Measurements from ENCODE around the gene MRPS30.
"Not testable (repeated sequence)": the region's sequence is repeated elsewhere in the genome, so short reads cannot be mapped to it uniquely, and the experiment has no call there.

Gene MRPS30

DNA sequence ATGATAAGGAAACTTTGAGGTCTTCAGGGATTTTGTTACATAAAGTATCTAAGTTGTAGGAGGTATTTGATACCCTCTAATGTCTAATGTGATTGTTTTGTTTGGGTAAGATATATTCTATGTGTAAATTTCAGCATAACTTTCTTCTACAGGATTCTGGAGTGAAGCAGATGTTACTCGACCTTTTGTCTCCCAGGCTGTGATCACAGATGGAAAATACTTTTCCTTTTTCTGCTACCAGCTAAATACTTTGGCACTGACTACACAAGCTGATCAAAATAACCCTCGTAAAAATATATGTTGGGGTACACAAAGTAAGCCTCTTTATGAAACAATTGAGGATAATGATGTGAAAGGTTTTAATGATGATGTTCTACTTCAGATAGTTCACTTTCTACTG lies 6.0 kb downstream of the MRPS30 start:
- Histone ChIP-seq H3K27ac (ENCODE audit: low read length) (no peak overlapping the region), H3K27me3 (ENCODE audit: control insufficient read depth, insufficient read depth, low read length) (no peaks in the 10 kb centered on the region), H3K4me1 (ENCODE audit: control insufficient read depth, insufficient read depth, low read length) (no peaks in the 10 kb centered on the region), H3K4me3 (ENCODE audit: low read length) (no peak overlapping the region), H3K36me3 (ENCODE audit: control insufficient read depth, insufficient read depth, low read length) (peaks cover 2% of the 10 kb centered on the region; the same call in 1 of the 2 replicates), H3K9me3 (ENCODE audit: control insufficient read depth, insufficient read depth, low read length) (no peaks in the 10 kb centered on the region)
- no CpG with 5 or more reads among the region's 2 CpGs for WGBS (ENCODE audit: insufficient coverage, insufficient read length)
- DNase-seq (ENCODE audit: low read depth, low spot score) = no peak

DNA sequence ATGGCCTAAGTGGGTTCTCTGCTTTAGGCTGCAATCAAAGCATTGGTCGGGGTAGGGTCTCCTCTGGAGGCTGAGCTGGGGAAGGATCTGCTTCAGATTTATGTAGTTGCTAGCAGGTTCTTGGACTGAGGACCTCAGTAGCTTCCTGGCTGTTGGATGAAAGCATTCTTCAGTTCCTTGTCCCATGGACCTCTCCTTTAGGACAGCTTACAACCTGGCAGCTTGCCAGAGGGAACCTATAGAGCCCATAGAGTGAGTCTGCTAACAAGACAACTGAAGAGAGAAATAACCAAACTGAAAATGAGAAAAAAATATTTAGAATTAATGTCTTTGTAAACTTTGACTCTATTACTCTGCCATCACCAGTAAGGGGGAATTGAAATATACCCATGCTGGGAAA lies 12.4 kb downstream of the MRPS30 start:
- no peak overlapping the region for H3K4me3 ChIP-seq (ENCODE audit: low read length)
- no peak overlapping the region for H3K27ac ChIP-seq (ENCODE audit: low read length)
- no peaks in the 10 kb centered on the region for H3K4me1 ChIP-seq (ENCODE audit: control insufficient read depth, insufficient read depth, low read length)
- no peak for DNase-seq (ENCODE audit: low read depth, low spot score)
- no peaks in the 10 kb centered on the region for H3K9me3 ChIP-seq (ENCODE audit: control insufficient read depth, insufficient read depth, low read length)
- no peaks in the 10 kb centered on the region; the same call in 1 of the 2 replicates for H3K36me3 ChIP-seq (ENCODE audit: control insufficient read depth, insufficient read depth, low read length)
- no peaks in the 10 kb centered on the region for H3K27me3 ChIP-seq (ENCODE audit: control insufficient read depth, insufficient read depth, low read length)
- WGBS (ENCODE audit: insufficient coverage, insufficient read length) = no CpG with 5 or more reads among the region's 1 CpG

DNA sequence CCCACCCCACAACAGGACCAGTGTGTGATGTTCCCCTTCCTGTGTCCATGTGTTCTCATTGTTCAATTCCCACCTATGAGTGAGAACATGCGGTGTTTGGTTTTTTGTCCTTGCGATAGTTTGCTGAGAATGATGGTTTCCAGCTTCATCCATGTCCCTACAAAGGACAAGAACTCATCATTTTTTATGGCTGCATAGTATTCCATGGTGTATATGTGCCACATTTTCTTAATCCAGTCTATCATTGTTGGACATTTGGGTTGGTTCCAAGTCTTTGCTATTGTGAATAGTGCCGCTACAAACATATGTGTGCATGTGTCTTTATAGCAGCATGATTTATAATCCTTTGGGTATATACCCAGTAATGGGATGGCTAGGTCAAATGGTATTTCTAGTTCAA lies 15.9 kb downstream of the MRPS30 start:
- not testable (repeated sequence) for DNase-seq (ENCODE audit: low read depth, low spot score); H3K4me3 ChIP-seq (ENCODE audit: low read length); H3K27me3 ChIP-seq (ENCODE audit: control insufficient read depth, insufficient read depth, low read length); H3K9me3 ChIP-seq (ENCODE audit: control insufficient read depth, insufficient read depth, low read length); H3K27ac ChIP-seq (ENCODE audit: low read length); H3K4me1 ChIP-seq (ENCODE audit: control insufficient read depth, insufficient read depth, low read length); H3K36me3 ChIP-seq (ENCODE audit: control insufficient read depth, insufficient read depth, low read length)
- no CpG with 5 or more reads among the region's 3 CpGs for WGBS (ENCODE audit: insufficient coverage, insufficient read length)

DNA sequence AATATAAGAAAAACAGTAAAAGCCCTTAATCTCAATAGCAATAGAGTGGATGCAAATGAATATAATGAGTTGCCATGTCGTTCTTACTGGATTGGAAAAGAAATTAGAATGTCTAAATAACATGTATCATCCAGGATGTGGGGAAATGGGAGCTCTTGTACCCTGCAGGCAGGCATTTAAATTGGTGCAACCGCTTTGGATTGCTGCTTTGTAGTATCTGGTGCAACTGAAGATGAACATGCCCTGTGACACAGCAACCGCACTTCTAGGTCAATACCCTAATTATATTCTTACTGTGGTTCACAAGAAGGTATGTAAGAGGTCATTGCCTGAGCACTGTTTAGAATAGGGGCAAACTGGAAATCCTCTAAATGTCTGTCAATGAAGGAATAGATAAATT lies 18.9 kb downstream of the MRPS30 start:
- Histone ChIP-seq H3K36me3 (ENCODE audit: control insufficient read depth, insufficient read depth, low read length) (no peaks in the 10 kb centered on the region), H3K27me3 (ENCODE audit: control insufficient read depth, insufficient read depth, low read length) (no peaks in the 10 kb centered on the region), H3K4me1 (ENCODE audit: control insufficient read depth, insufficient read depth, low read length) (no peaks in the 10 kb centered on the region), H3K4me3 (ENCODE audit: low read length) (no peak overlapping the region), H3K9me3 (ENCODE audit: control insufficient read depth, insufficient read depth, low read length) (no peaks in the 10 kb centered on the region), H3K27ac (ENCODE audit: low read length) (no peak overlapping the region)
- no CpG with 5 or more reads among the region's 3 CpGs for WGBS (ENCODE audit: insufficient coverage, insufficient read length)
- no peak for DNase-seq (ENCODE audit: low read depth, low spot score)

DNA sequence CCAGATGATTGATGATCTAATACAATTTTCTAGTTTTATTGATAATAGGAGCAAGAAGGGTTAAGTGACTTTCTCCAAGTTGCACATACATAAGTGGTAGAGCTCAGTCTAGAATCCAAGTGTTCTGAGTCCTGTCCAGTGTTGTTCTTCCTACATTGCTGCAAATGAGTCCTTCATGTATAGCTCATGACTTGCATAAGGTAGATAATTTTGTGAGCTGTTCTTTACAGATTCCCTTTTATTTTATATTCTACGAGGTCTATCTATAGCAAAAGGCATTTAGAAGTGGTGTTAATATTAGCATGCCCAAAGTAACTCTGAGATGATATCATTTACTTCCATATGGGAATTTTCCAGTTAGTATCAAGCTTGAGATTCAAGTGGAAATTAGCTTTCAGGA lies 20.0 kb downstream of the MRPS30 start:
- no peak overlapping the region for H3K27ac ChIP-seq (ENCODE audit: low read length)
- no peaks in the 10 kb centered on the region for H3K9me3 ChIP-seq (ENCODE audit: control insufficient read depth, insufficient read depth, low read length)
- no CpG with 5 or more reads among the region's 1 CpG for WGBS (ENCODE audit: insufficient coverage, insufficient read length)
- DNase-seq (ENCODE audit: low read depth, low spot score) = no peak
- no peak overlapping the region for H3K4me3 ChIP-seq (ENCODE audit: low read length)
- no peaks in the 10 kb centered on the region for H3K27me3 ChIP-seq (ENCODE audit: control insufficient read depth, insufficient read depth, low read length)
- H3K36me3 ChIP-seq (ENCODE audit: control insufficient read depth, insufficient read depth, low read length) = no peaks in the 10 kb centered on the region
- H3K4me1 ChIP-seq (ENCODE audit: control insufficient read depth, insufficient read depth, low read length) = no peaks in the 10 kb centered on the region

DNA sequence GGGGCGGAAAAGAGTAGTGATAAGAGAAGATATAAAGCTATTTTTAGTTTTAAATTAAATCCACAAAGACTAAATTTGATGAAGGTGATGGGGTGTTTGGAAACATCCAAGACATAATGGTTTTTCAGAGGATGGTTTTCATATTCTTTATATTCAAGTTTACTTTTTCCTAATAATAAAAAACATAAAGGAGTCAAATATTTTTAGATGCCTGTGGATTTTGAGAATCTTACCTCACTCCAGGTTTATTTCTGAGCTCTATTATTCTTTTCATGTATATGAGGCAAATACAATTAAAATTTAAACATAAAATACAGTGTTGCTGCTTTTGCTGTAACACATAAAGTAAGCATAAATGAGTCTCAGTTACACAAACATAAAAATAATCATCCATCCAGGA lies 22.2 kb downstream of the MRPS30 start:
- H3K27me3 ChIP-seq (ENCODE audit: control insufficient read depth, insufficient read depth, low read length) = no peaks in the 10 kb centered on the region
- H3K9me3 ChIP-seq (ENCODE audit: control insufficient read depth, insufficient read depth, low read length) = no peaks in the 10 kb centered on the region
- no peaks in the 10 kb centered on the region for H3K36me3 ChIP-seq (ENCODE audit: control insufficient read depth, insufficient read depth, low read length)
- no peak overlapping the region for H3K4me3 ChIP-seq (ENCODE audit: low read length)
- no peaks in the 10 kb centered on the region for H3K4me1 ChIP-seq (ENCODE audit: control insufficient read depth, insufficient read depth, low read length)
- no peak overlapping the region for H3K27ac ChIP-seq (ENCODE audit: low read length)
- DNase-seq (ENCODE audit: low read depth, low spot score) = no peak
- 100% methylated on average over 1 of the region's 1 CpG for WGBS (ENCODE audit: insufficient coverage, insufficient read length)

DNA sequence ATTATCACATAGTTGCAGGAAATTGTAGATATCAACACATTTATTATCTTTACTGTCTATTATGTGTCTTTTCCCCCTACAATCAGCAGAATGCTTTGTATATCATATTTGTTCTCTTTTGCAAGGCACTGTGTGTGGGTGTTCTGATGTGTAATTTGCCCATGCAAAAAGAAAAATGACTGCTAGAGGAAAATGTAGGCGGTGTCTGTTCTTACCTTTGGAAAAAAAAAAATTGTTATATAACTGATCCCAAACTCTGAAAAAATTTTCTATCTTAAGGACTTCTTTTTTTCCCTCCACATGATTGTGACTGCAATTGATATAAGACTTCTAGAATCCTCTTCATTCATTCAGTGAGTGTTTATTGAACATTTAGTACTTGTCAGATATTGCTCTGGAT lies 24.5 kb downstream of the MRPS30 start:
- H3K27ac ChIP-seq (ENCODE audit: low read length) = no peak overlapping the region
- H3K27me3 ChIP-seq (ENCODE audit: control insufficient read depth, insufficient read depth, low read length) = no peaks in the 10 kb centered on the region
- no peak overlapping the region for H3K4me3 ChIP-seq (ENCODE audit: low read length)
- H3K4me1 ChIP-seq (ENCODE audit: control insufficient read depth, insufficient read depth, low read length) = no peaks in the 10 kb centered on the region
- WGBS (ENCODE audit: insufficient coverage, insufficient read length) = no CpG with 5 or more reads among the region's 1 CpG
- no peaks in the 10 kb centered on the region for H3K36me3 ChIP-seq (ENCODE audit: control insufficient read depth, insufficient read depth, low read length)
- H3K9me3 ChIP-seq (ENCODE audit: control insufficient read depth, insufficient read depth, low read length) = no peaks in the 10 kb centered on the region
- DNase-seq (ENCODE audit: low read depth, low spot score) = no peak

DNA sequence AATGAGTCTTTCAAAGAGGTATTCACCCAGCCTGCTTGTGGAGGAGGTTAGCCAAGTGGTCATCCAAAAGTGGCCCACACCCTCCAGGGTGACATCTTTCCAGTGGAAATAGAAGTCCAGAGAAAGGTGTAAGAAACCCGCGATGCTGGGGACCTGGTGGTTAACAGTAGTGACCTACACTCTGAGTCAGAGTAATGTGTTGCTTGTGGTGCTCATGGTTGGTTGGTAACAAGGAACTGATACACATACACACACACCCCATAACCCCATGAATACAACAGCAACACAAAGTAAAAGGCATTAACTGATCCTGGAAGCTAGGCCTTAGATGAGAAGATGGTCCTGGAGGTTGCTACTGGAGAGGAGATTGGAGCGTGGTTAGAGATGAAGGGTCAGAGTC lies 26.9 kb downstream of the MRPS30 start:
- no peaks in the 10 kb centered on the region; the same call in 1 of the 2 replicates for H3K9me3 ChIP-seq (ENCODE audit: control insufficient read depth, insufficient read depth, low read length)
- DNase-seq (ENCODE audit: low read depth, low spot score) = no peak
- no peaks in the 10 kb centered on the region for H3K4me1 ChIP-seq (ENCODE audit: control insufficient read depth, insufficient read depth, low read length)
- H3K27me3 ChIP-seq (ENCODE audit: control insufficient read depth, insufficient read depth, low read length) = no peaks in the 10 kb centered on the region
- no peak overlapping the region for H3K4me3 ChIP-seq (ENCODE audit: low read length)
- no peaks in the 10 kb centered on the region for H3K36me3 ChIP-seq (ENCODE audit: control insufficient read depth, insufficient read depth, low read length)
- no CpG with 5 or more reads among the region's 3 CpGs for WGBS (ENCODE audit: insufficient coverage, insufficient read length)
- H3K27ac ChIP-seq (ENCODE audit: low read length) = no peak overlapping the region

DNA sequence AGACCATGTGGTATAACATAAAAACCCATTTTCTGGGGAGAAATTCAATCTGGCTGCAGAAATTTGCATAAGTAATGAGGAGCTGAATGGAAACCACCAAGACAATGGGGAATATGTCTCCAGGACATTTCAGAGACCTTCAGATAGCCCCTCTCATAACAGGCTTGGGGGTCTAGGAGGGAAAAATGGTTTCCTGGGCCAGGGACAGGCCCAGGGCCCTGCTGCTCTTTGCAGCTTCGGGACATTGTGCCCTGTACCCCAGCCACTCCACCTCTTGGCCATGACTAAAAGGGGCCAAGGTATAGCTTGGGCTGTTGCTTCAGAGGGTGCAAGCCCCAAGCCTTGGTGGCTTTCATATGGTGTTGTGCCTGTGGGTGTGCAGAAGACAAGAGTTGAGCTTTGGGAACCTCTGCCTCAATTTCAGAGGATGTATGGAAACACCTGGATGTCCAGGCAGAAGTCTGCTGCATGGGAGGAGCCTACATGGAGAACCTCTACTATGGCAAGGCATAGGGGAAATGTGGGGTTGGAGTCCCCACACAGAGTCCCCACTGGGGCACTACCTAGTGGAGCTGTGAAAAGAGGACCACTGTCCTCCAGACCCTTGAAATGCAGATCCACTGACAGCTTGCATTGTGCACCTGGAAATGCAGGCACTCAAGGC lies 30.4 kb downstream of the MRPS30 start:
- no peak overlapping the region for H3K27ac ChIP-seq (ENCODE audit: low read length)
- WGBS (ENCODE audit: insufficient coverage, insufficient read length) = no CpG with 5 or more reads among the region's 1 CpG
- no peak for DNase-seq (ENCODE audit: low read depth, low spot score)
- no peak overlapping the region for H3K4me3 ChIP-seq (ENCODE audit: low read length)
- no peaks in the 10 kb centered on the region; the same call in 1 of the 2 replicates for H3K9me3 ChIP-seq (ENCODE audit: control insufficient read depth, insufficient read depth, low read length)
- no peaks in the 10 kb centered on the region for H3K36me3 ChIP-seq (ENCODE audit: control insufficient read depth, insufficient read depth, low read length)
- no peaks in the 10 kb centered on the region for H3K4me1 ChIP-seq (ENCODE audit: control insufficient read depth, insufficient read depth, low read length)
- H3K27me3 ChIP-seq (ENCODE audit: control insufficient read depth, insufficient read depth, low read length) = no peaks in the 10 kb centered on the region

DNA sequence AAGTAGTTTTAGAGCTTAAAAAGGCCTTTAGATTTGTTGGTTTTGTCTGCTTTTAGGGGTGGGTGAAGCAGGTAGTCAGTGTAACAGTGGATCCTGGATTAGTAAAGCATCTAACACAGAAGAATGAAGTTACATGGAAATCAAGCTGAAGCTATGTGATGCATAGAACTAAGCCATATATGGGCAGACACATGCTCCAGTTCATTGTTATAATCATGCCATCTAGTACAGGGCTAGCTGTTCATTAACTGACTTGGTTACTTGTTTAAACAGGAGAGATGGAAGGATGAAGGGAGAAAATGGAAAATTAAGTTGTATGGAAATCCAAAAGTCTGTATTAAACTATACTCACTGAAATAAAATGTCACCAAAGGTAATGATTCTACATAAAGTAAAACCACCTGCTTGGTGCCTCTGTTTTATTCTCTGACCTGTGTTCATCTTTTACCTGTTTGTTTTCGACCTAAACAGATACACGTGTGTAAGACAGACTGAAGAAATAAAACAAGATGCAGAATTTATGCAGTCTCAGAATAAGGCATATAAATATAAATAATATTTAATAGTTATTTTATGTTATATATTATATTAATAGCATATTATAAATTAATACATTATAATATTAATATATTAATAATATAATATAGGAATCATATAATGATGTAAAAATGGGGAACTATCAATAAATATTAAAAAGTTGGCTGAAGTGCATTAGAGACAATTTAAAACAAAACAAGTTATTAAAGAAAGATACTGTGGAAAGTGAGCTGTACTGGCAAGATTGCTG lies 33.9 kb downstream of the MRPS30 start:
- WGBS (ENCODE audit: insufficient coverage, insufficient read length) = no CpG with 5 or more reads among the region's 2 CpGs

DNA sequence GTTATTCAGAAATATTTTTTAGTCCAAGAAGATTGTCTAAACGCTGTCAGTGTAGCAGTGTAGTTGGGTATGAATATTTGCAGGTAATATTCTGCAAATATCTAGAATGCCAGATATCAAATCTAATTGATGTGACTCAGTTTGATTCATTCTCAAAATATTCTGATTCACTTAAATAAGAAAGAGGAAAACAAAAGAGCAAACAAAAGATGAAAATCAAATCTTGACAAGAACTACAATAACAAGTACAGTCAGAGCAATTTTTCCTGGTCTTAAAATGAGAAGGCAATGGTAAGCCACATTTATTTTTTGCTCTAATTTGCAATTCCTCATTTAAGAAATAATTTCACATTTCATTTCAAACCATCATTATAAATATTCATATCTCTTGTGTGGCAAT lies 36.0 kb downstream of the MRPS30 start:
- H3K4me1 ChIP-seq (ENCODE audit: control insufficient read depth, insufficient read depth, low read length) = no peaks in the 10 kb centered on the region
- no CpG with 5 or more reads among the region's 1 CpG for WGBS (ENCODE audit: insufficient coverage, insufficient read length)
- no peak for DNase-seq (ENCODE audit: low read depth, low spot score)
- H3K9me3 ChIP-seq (ENCODE audit: control insufficient read depth, insufficient read depth, low read length) = no peaks in the 10 kb centered on the region
- H3K36me3 ChIP-seq (ENCODE audit: control insufficient read depth, insufficient read depth, low read length) = no peaks in the 10 kb centered on the region
- H3K4me3 ChIP-seq (ENCODE audit: low read length) = no peak overlapping the region
- H3K27me3 ChIP-seq (ENCODE audit: control insufficient read depth, insufficient read depth, low read length) = no peaks in the 10 kb centered on the region
- H3K27ac ChIP-seq (ENCODE audit: low read length) = no peak overlapping the region

More for the DNA sequence above, 33.9 kb downstream of the MRPS30 start:
- Histone ChIP-seq H3K36me3 (ENCODE audit: control insufficient read depth, insufficient read depth, low read length) (no peaks in the 10 kb centered on the region), H3K4me3 (ENCODE audit: low read length) (no peak overlapping the region), H3K27ac (ENCODE audit: low read length) (no peak overlapping the region), H3K4me1 (ENCODE audit: control insufficient read depth, insufficient read depth, low read length) (no peaks in the 10 kb centered on the region), H3K9me3 (ENCODE audit: control insufficient read depth, insufficient read depth, low read length) (no peaks in the 10 kb centered on the region; the same call in 1 of the 2 replicates), H3K27me3 (ENCODE audit: control insufficient read depth, insufficient read depth, low read length) (no peaks in the 10 kb centered on the region)
- no peak for DNase-seq (ENCODE audit: low read depth, low spot score)

Data from iPS DF 6.9 (cell line).